ENCODE measurements around the gene TAAR9. TPM values are rescaled to one million over a fixed set of nuclear protein-coding genes. Genes with fewer than 3 reads are reported as not detected.

TAAR9 gene
- total and polyA plus RNA-seq, 2 donors (not counting 1 experiment from before 2014, with no cell fraction given): not detected

GRCh38 chr6:132496519-132497180 lies 41.4 kb upstream of the TAAR9 start:
- WGBS (ENCODE audit: insufficient coverage): no CpG with 5 or more reads among the region's 4 CpGs

More at GRCh38 chr6:132496519-132497180, 41.4 kb upstream of the TAAR9 start:
- no peak for TF ChIP-seq EZH2 (IDR thresholded peaks at IDR 0.05; ENCODE audit: borderline replicate concordance, insufficient read depth, low read depth, low read length, poor library complexity, severe bottlenecking)
- no peak for TF ChIP-seq CTCF (IDR thresholded peaks at IDR 0.05)
- ATAC-seq (ENCODE audit: low read depth) (no peak), DNase-seq (no peak)
- ChIA-PET CTCF (interaction anchor here (0.5 to 6.7 kb wide), 12 partner anchors 11 to 217 kb away, joined by 3 to 70 read pairs (median 4); partner anchors contain the start of gene STX7), POLR2A (interaction anchor here (0.7 to 2.7 kb wide), 3 partner anchors 9 to 104 kb away, joined by 3 to 25 read pairs (median 8); partner anchors contain the start of gene STX7)
- Mint-ChIP-seq H3K27me3 (no peaks in the 10 kb centered on the region), H3K9me3 (ENCODE audit: insufficient read depth) (peaks cover 3% of the 10 kb centered on the region), H3K4me3 (peak overlapping the region; percentile 78), H3K27ac (peak overlapping the region; percentile 81), H3K4me1 (peaks cover 69% of the 10 kb centered on the region)
- peak overlapping the region; percentile 38 for H3K9ac ChIP-seq (ENCODE audit: low read length)
- peak overlapping the region; percentile 64 to 92 for H3K27ac ChIP-seq (ENCODE audit: low read length in 2 of 2)
- peaks cover 0 to 1% (median 0%) of the 10 kb centered on the region in 3 donors for H3K9me3 ChIP-seq (ENCODE audit: control extremely low read depth in 1 of 3, control insufficient read depth in 2 of 3, insufficient read depth in 1 of 3, low read length in 2 of 3)
- H3K36me3 ChIP-seq (replicated peaks in 1 of 2; ENCODE audit: control extremely low read depth in 1 of 2, control insufficient read depth in 1 of 2, extremely low read depth in 1 of 2, insufficient read depth in 2 of 2, low read length in 1 of 2): peaks cover 2 to 72% of the 10 kb centered on the region in 2 experiments
- no peaks in the 10 kb centered on the region for H3K27me3 ChIP-seq (replicated peaks in 1 of 4; ENCODE audit: control extremely low read depth in 1 of 4, control insufficient read depth in 3 of 4, insufficient read depth in 4 of 4, low read length in 3 of 4)
- intact Hi-C loops (cut with micrococcal nuclease): loop anchor here (5.0 kb wide), 1 partner anchor 144 kb away; no protein-coding TSS in a partner anchor
- H3K4me2 ChIP-seq (replicated peaks; ENCODE audit: low read depth, low read length, poor library complexity, severe bottlenecking): peak overlapping the region; percentile 77
- peaks cover 10% of the 10 kb centered on the region for H4K20me1 ChIP-seq (ENCODE audit: control insufficient read depth, insufficient read depth, low read length, poor library complexity, severe bottlenecking)
- H3K79me2 ChIP-seq (ENCODE audit: control insufficient read depth, insufficient read depth, low read length): peaks cover 77% of the 10 kb centered on the region
- peak overlapping the region in 2 of 5 experiments; percentile 32 to 50 for H3K4me3 ChIP-seq (ENCODE audit: control extremely low read depth in 1 of 5, extremely low read depth in 1 of 5, insufficient read depth in 1 of 5, low read depth in 2 of 5, low read length in 4 of 5)
- no peak overlapping the region for H2AFZ ChIP-seq (ENCODE audit: insufficient read depth, low read depth, low read length, poor library complexity, severe bottlenecking)
- H3K4me1 ChIP-seq (ENCODE audit: control insufficient read depth in 2 of 2, insufficient read depth in 2 of 2, low read length in 2 of 2): peaks cover 88 to 89% of the 10 kb centered on the region in 2 donors
